Gastroesophageal sphincter (tissue), 4 donors: ENCODE measurements around the gene TRMT44. TPM values are rescaled to one million over a fixed set of nuclear protein-coding genes. Genes with fewer than 3 reads are reported as not detected.
"Not testable (repeated sequence)": the region's sequence is repeated elsewhere in the genome, so short reads cannot be mapped to it uniquely, and the experiment has no call there.

ENCODE experiments used
- ATAC-seq: fragments of 150-250 bp; one replicate; pipeline ENCODE4 v1.9.1; 2016; ENCODE audit warnings: mild to moderate bottlenecking, moderate library complexity
- H3K27ac ChIP-seq, 4 donors: fragments of 200-600 bp; sonication (generic) in 3 of 4; 1 replicate in 3 of 4; 2 replicates in 1 of 4; pipeline ENCODE4 v1.5.1; 2016 to 2019
- H3K27me3 ChIP-seq: fragments of 200-600 bp; sonication (generic); one replicate; pipeline ENCODE4 v1.5.1; 2019
- H3K36me3 ChIP-seq, 2 donors: fragments of 200-600 bp; sonication (generic); one replicate each; pipeline ENCODE4 v1.5.1; 2019; ENCODE audit warnings: control low read depth in 1 of 2
- H3K4me1 ChIP-seq, 3 donors: fragments of 200-600 bp; sonication (generic); 1 replicate in 2 of 3; 2 replicates in 1 of 3; pipeline ENCODE4 v1.5.1; 2016 to 2019; ENCODE audit warnings: control low read depth in 2 of 3
- H3K4me3 ChIP-seq, 2 donors: fragments of 200-600 bp; sonication (generic); one replicate each; pipeline ENCODE4 v1.5.1; 2019; ENCODE audit warnings: mild to moderate bottlenecking in 1 of 2, moderate library complexity in 1 of 2
- H3K9me3 ChIP-seq, 3 donors: fragments of 200-600 bp; sonication (generic); one replicate each; pipeline ENCODE4 v1.5.1; 2017 to 2019; ENCODE audit warnings: control low read depth in 2 of 3
- EP300 ChIP-seq: sonication (generic); formaldehyde crosslinking; IDR thresholded peaks from one replicate; pipeline ENCODE4 v1.6.1; 2017; ENCODE audit warnings: antibody characterized with exemption, mild to moderate bottlenecking
- POLR2A ChIP-seq, 2 donors: fragments of 450-650 bp; IDR thresholded peaks; one replicate each; pipeline ENCODE4 v1.6.1; 2017; ENCODE audit warnings: antibody characterized with exemption in 2 of 2, mild to moderate bottlenecking in 2 of 2, moderate library complexity in 1 of 2
- POLR2AphosphoS5 ChIP-seq: sonication (generic); formaldehyde crosslinking; IDR thresholded peaks from one replicate; pipeline ENCODE4 v1.6.1; 2017; ENCODE audit warnings: antibody characterized with exemption
- whole genome bisulfite sequencing, 2 donors: methylation state at CpG; one replicate each; pipeline ENCODE4 v1.1.5; 2018; ENCODE audit warnings: low coverage in 1 of 2; 5-methylcytosine and 5-hydroxymethylcytosine counted together
- total RNA-seq, 4 donors: library from RNA; depleted of rRNA; stranded (reverse); fragments of >200 nt; gene quantifications; one replicate each; pipeline ENCODE4 v1.1.0, GENCODE V29; 2016
- TF ChIP-seq, protein P1 (sequence below), 4 experiments: fragments of 200-600 bp in 2 of 4; fragments of 450-650 bp in 2 of 4; sonication (generic) in 1 of 4; IDR thresholded peaks; one replicate each; pipeline ENCODE4 v1.5.1; 2017 to 2019; ENCODE audit warnings: antibody characterized with exemption in 4 of 4, mild to moderate bottlenecking in 2 of 4, moderate library complexity in 2 of 4

TRMT44 gene
- total RNA-seq, 4 donors from 2014 or later = 12.0 to 27.9 (median 20.9) TPM

DNA sequence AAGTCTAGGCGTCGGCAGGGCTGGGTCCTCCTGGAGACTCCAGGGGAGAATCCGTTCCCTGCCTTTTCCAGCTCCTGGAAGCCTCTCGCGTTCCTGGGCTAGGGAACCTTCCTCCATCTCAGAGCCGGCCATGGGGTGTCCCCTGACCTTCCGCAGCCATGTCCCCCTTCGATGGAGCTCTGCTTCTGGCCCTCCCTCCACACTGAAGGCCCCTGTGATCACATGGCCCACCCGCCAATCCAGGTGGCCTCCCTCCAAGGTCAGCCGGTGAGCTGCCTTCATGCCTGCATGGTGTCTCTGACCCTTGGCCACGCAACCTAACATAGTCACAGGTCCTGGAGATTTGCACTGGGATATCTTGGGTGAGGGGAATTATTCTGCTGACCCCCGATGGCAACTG, 69.6 kb downstream of the TRMT44 start:
- 88 to 95% methylated on average over 4 of the region's 12 CpGs for WGBS, 2 donors
- TF ChIP-seq, protein P1, sequence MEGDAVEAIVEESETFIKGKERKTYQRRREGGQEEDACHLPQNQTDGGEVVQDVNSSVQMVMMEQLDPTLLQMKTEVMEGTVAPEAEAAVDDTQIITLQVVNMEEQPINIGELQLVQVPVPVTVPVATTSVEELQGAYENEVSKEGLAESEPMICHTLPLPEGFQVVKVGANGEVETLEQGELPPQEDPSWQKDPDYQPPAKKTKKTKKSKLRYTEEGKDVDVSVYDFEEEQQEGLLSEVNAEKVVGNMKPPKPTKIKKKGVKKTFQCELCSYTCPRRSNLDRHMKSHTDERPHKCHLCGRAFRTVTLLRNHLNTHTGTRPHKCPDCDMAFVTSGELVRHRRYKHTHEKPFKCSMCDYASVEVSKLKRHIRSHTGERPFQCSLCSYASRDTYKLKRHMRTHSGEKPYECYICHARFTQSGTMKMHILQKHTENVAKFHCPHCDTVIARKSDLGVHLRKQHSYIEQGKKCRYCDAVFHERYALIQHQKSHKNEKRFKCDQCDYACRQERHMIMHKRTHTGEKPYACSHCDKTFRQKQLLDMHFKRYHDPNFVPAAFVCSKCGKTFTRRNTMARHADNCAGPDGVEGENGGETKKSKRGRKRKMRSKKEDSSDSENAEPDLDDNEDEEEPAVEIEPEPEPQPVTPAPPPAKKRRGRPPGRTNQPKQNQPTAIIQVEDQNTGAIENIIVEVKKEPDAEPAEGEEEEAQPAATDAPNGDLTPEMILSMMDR (IDR thresholded peaks at IDR 0.05) = no peak
- TF ChIP-seq POLR2AphosphoS5 (no peak), EP300 (no peak), POLR2A (IDR thresholded peaks at IDR 0.05) (no peak)
- ATAC-seq = no peak
- Histone ChIP-seq H3K27me3 (no peaks in the 10 kb centered on the region), H3K4me1 (peaks cover 0 to 25% (median 18%) of the 10 kb centered on the region in 3 donors), H3K4me3 (no peak overlapping the region), H3K27ac (no peak overlapping the region), H3K36me3 (no peaks in the 10 kb centered on the region), H3K9me3 (no peaks in the 10 kb centered on the region)

GRCh38 chr4:8510611-8511285, 70.2 kb downstream of the TRMT44 start:
- Histone ChIP-seq H3K9me3 (no peaks in the 10 kb centered on the region), H3K27ac (no peak overlapping the region), H3K4me3 (no peak overlapping the region), H3K4me1 (peaks cover 0 to 20% (median 18%) of the 10 kb centered on the region in 3 donors), H3K27me3 (no peaks in the 10 kb centered on the region), H3K36me3 (no peaks in the 10 kb centered on the region)
- TF ChIP-seq POLR2AphosphoS5 = no peak
- no peak for TF ChIP-seq POLR2A (IDR thresholded peaks at IDR 0.05)
- TF ChIP-seq, protein P1 (IDR thresholded peaks at IDR 0.05) = no peak
- TF ChIP-seq EP300 = no peak
- ATAC-seq = no peak
- WGBS, 2 donors = 37 to 70% methylated on average over 2 of the region's 15 CpGs

GRCh38 chr4:8512510-8512909, 71.9 kb downstream of the TRMT44 start:
- Histone ChIP-seq H3K9me3 (no peaks in the 10 kb centered on the region), H3K36me3 (no peaks in the 10 kb centered on the region), H3K27ac (no peak overlapping the region), H3K4me1 (peaks cover 0 to 3% (median under 1%) of the 10 kb centered on the region in 3 donors), H3K4me3 (no peak overlapping the region), H3K27me3 (no peaks in the 10 kb centered on the region)
- no peak for ATAC-seq
- TF ChIP-seq POLR2A (IDR thresholded peaks at IDR 0.05) = no peak
- TF ChIP-seq POLR2AphosphoS5 = no peak
- TF ChIP-seq, protein P1 (IDR thresholded peaks at IDR 0.05) = no peak
- TF ChIP-seq EP300 = no peak
- WGBS, 2 donors = 86 to 99% methylated on average over 7 to 11 of the region's 11 CpGs

DNA sequence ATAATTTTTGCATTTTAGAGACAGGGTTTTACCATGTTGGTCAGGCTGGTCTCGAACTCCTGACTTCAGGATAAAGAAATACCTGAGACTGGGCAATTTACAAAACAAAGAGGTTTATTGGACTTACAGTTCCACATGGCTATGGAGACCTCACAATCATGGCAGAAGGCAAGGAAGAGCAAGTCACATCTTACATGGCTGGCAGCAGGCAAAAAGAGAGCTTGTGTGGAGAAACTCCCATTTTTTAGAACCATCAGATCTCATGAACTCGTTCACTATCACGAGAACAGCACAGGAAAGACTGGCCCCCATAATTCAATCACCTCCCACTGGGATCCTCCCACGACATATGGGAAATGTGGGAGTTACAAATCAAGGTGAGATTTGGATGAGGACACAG, 72.5 kb downstream of the TRMT44 start:
- not testable (repeated sequence) for H3K4me3 ChIP-seq, H3K9me3 ChIP-seq, ATAC-seq, H3K36me3 ChIP-seq, H3K4me1 ChIP-seq, H3K27ac ChIP-seq, H3K27me3 ChIP-seq
- 79 to 90% methylated on average over 3 of the region's 4 CpGs for WGBS, 2 donors

GRCh38 chr4:8513931-8514330, 73.4 kb downstream of the TRMT44 start:
- no peak for ATAC-seq
- no peak overlapping the region for H3K27ac ChIP-seq
- H3K9me3 ChIP-seq = no peaks in the 10 kb centered on the region
- H3K4me3 ChIP-seq = no peak overlapping the region
- no peaks in the 10 kb centered on the region for H3K4me1 ChIP-seq
- 33 to 89% methylated on average over 2 to 4 of the region's 8 CpGs for WGBS, 2 donors
- no peaks in the 10 kb centered on the region for H3K36me3 ChIP-seq
- no peaks in the 10 kb centered on the region for H3K27me3 ChIP-seq
- no peak for TF ChIP-seq EP300
- TF ChIP-seq, protein P1 (IDR thresholded peaks at IDR 0.05) = no peak
- TF ChIP-seq POLR2AphosphoS5 = no peak
- no peak for TF ChIP-seq POLR2A (IDR thresholded peaks at IDR 0.05)
